Smooth muscle cell (in vitro differentiated cells): Measurements from ENCODE around the gene TRIM2. TPM values are rescaled to one million over a fixed set of nuclear protein-coding genes. Genes with fewer than 3 reads are reported as not detected.

ENCODE experiments used
- DNase-seq: peaks from one replicate; lab custom pipeline; 2025; ENCODE audit not compliant: unreplicated experiment; lab: John Stamatoyannopoulos, UW
- H2AFZ ChIP-seq: fragments of 200-600 bp; sonication (generic); 2 replicates; pipeline ENCODE4 v1.6.0; 2016; ENCODE audit warnings: antibody characterized with exemption, low read depth, mild to moderate bottlenecking
- H3F3A ChIP-seq: fragments of 200-600 bp; sonication (generic); 2 replicates; pipeline ENCODE4 v1.6.0; 2017; ENCODE audit warnings: antibody characterized with exemption, low read depth
- H3K27ac ChIP-seq: fragments of 200-600 bp; sonication (generic); 2 replicates; pipeline ENCODE4 v1.5.1; 2016; ENCODE audit warnings: low read depth, mild to moderate bottlenecking
- H3K27me3 ChIP-seq: fragments of 200-600 bp; sonication (generic); 2 replicates; pipeline ENCODE4 v1.6.1; 2016; ENCODE audit warnings: low read depth, mild to moderate bottlenecking
- H3K36me3 ChIP-seq: fragments of 200-600 bp; sonication (generic); 2 replicates; pipeline ENCODE4 v1.5.1; 2016; ENCODE audit warnings: low read depth
- H3K4me1 ChIP-seq: fragments of 200-600 bp; sonication (generic); 2 replicates; pipeline ENCODE4 v1.5.1; 2016; ENCODE audit warnings: low read depth
- H3K4me2 ChIP-seq: fragments of 200-600 bp; sonication (generic); 2 replicates; pipeline ENCODE4 v1.6.0; 2016; ENCODE audit warnings: mild to moderate bottlenecking
- H3K4me3 ChIP-seq: fragments of 200-600 bp; sonication (generic); 2 replicates; pipeline ENCODE4 v1.5.1; 2016; ENCODE audit warnings: mild to moderate bottlenecking
- H3K79me2 ChIP-seq: fragments of 200-600 bp; sonication (generic); 2 replicates; pipeline ENCODE4 v1.6.0; 2016; ENCODE audit warnings: low read depth, mild to moderate bottlenecking
- H3K9ac ChIP-seq: fragments of 200-600 bp; sonication (generic); 2 replicates; pipeline ENCODE4 v1.6.0; 2016; ENCODE audit warnings: low read depth
- H3K9me3 ChIP-seq: fragments of 200-600 bp; sonication (generic); replicated peaks from 2 replicates; pipeline ENCODE4 v1.5.1; 2016; ENCODE audit warnings: low read depth
- H4K20me1 ChIP-seq: fragments of 200-600 bp; sonication (generic); 2 replicates; pipeline ENCODE4 v1.6.0; 2016; ENCODE audit warnings: low read depth
- CTCF ChIP-seq: fragments of 200-600 bp; sonication (generic); IDR thresholded peaks from 2 replicates; pipeline ENCODE4 v1.5.1; 2017; ENCODE audit warnings: borderline replicate concordance, mild to moderate bottlenecking, antibody characterized with exemption; ENCODE audit not compliant: insufficient read depth, poor library complexity, severe bottlenecking
- whole genome bisulfite sequencing: methylation state at CpG from one replicate; pipeline ENCODE4 v1.1.7; 2016; ENCODE audit warnings: low lambda C conversion rate; 5-methylcytosine and 5-hydroxymethylcytosine counted together
- polyA plus RNA-seq: library from polyadenylated mRNA; unstranded; fragments of >200 nt; fragmentation: Nextera tagmentation; extraction: Ambion mirVana; gene quantifications from 2 replicates; pipeline ENCODE4 v1.2.1, GENCODE V29; 2016
- small RNA-seq: library from RNA; depleted of rRNA; stranded (forward); fragments of <200 nt; gene quantifications from one replicate; pipeline ENCODE3, GENCODE V24; 2014
- total RNA-seq: library from RNA; depleted of rRNA; stranded (reverse); fragments of >200 nt; gene quantifications from 2 replicates; pipeline ENCODE4 v1.2.3, GENCODE V29; 2014

Gene TRIM2
- total and polyA plus RNA-seq, 2 experiments from 2014 or later, result 9.1 to 33.4 TPM

GRCh38 chr4:153385784-153386183 is 181.5 kb downstream of the TRIM2 start:
- H3K4me1 ChIP-seq, result no peaks in the 10 kb centered on the region
- H3K27me3 ChIP-seq, result no peaks in the 10 kb centered on the region
- no peaks in the 10 kb centered on the region for H3F3A ChIP-seq
- H2AFZ ChIP-seq, result no peak overlapping the region
- H3K4me3 ChIP-seq, result no peak overlapping the region
- H4K20me1 ChIP-seq, result no peaks in the 10 kb centered on the region
- TF ChIP-seq CTCF, result no peak
- no peaks in the 10 kb centered on the region for H3K36me3 ChIP-seq
- 96% methylated on average over 2 of the region's 2 CpGs for WGBS
- H3K4me2 ChIP-seq, result no peak overlapping the region
- no peaks in the 10 kb centered on the region for H3K9me3 ChIP-seq
- no peak overlapping the region for H3K9ac ChIP-seq
- H3K79me2 ChIP-seq, result no peaks in the 10 kb centered on the region
- no peak for DNase-seq
- no peak overlapping the region for H3K27ac ChIP-seq

GRCh38 chr4:153387981-153388380 is 183.7 kb downstream of the TRIM2 start:
- Histone ChIP-seq H3F3A (no peaks in the 10 kb centered on the region), H3K4me3 (no peak overlapping the region), H2AFZ (no peak overlapping the region), H3K36me3 (no peaks in the 10 kb centered on the region), H3K9ac (no peak overlapping the region), H3K27ac (no peak overlapping the region), H3K4me1 (no peaks in the 10 kb centered on the region), H3K79me2 (no peaks in the 10 kb centered on the region), H3K9me3 (no peaks in the 10 kb centered on the region), H4K20me1 (no peaks in the 10 kb centered on the region), H3K27me3 (no peaks in the 10 kb centered on the region), H3K4me2 (no peak overlapping the region)
- no peak for DNase-seq
- TF ChIP-seq CTCF, result no peak
- 84% methylated on average over 4 of the region's 4 CpGs for WGBS

Small RNAs within 50 kb of the gene (small RNA-seq; reads per million reads assigned to genes)
- gene RF00019, result not detected
- gene RN7SL419P, result 0.08 reads per million
- not detected for gene RNU6-1196P

Other genes starting within 250 kb of the TRIM2 start
- gene MND1, start 140.2 kb downstream of the TRIM2 start, total RNA-seq, result 3.0 and 3.1 TPM in 2 replicates
- 1.7 and 3.5 TPM in 2 replicates for gene MND1, start 140.2 kb downstream of the TRIM2 start, polyA plus RNA-seq